HS-5 (cell line): ENCODE data around the gene TRPV2.

Source experiments
- DNase-seq: peaks from one replicate; pipeline ENCODE4 v3.0.0-alpha.2; 2012; ENCODE audit warnings: low read depth

Gene TRPV2

GRCh38 chr17:16406742-16407674 is 8.4 kb upstream of the TRPV2 start:
- no peak for DNase-seq

- DNase-seq: no peak
These were observed 7.3 kb upstream of the TRPV2 start for GRCh38 chr17:16407911-16408588.

GRCh38 chr17:16417399-16417798 is 2.0 kb downstream of the TRPV2 start:
- no peak for DNase-seq

GRCh38 chr17:16417896-16418684 is 2.7 kb downstream of the TRPV2 start:
- DNase-seq: no peak

GRCh38 chr17:16418685-16419068 is 3.3 kb downstream of the TRPV2 start:
- DNase-seq: no peak

- DNase-seq: peak; percentile 78
These were observed 3.9 kb downstream of the TRPV2 start for GRCh38 chr17:16419074-16419928.

- peak; percentile 68 for DNase-seq
These were observed 4.5 kb downstream of the TRPV2 start for GRCh38 chr17:16419929-16420271.

- DNase-seq: no peak
These were observed 7.0 kb downstream of the TRPV2 start for GRCh38 chr17:16422416-16422815.

GRCh38 chr17:16423226-16423872 is 8.0 kb downstream of the TRPV2 start:
- no peak for DNase-seq

- DNase-seq: no peak
These were observed 9.8 kb downstream of the TRPV2 start for GRCh38 chr17:16425202-16425601.

GRCh38 chr17:16425698-16426659 is 10.6 kb downstream of the TRPV2 start:
- DNase-seq: no peak

GRCh38 chr17:16427020-16427419 is 11.6 kb downstream of the TRPV2 start:
- no peak for DNase-seq

GRCh38 chr17:16428098-16428882 is 12.9 kb downstream of the TRPV2 start:
- no peak for DNase-seq

GRCh38 chr17:16429083-16429482 is 13.7 kb downstream of the TRPV2 start:
- DNase-seq: no peak

GRCh38 chr17:16430650-16431049 is 15.3 kb downstream of the TRPV2 start:
- no peak for DNase-seq

- DNase-seq: no peak
These were observed 16.6 kb downstream of the TRPV2 start for GRCh38 chr17:16432017-16432416.

- DNase-seq: no peak
These were observed 18.1 kb downstream of the TRPV2 start for GRCh38 chr17:16433514-16433913.

GRCh38 chr17:16434662-16435061 is 19.3 kb downstream of the TRPV2 start:
- DNase-seq: no peak
